K562 (cell line): ENCODE measurements around the gene SLC12A4. TPM values are rescaled to one million over a fixed set of nuclear protein-coding genes. Genes with fewer than 3 reads are reported as not detected.

Source experiments
- CREM ChIP-seq: IDR thresholded peaks from 2 replicates; pipeline ENCODE4 v1.6.1; 2014; ENCODE audit warnings: antibody characterized with exemption, low read depth
- NELFE ChIP-seq: IDR thresholded peaks from 2 replicates; pipeline ENCODE4 v1.6.1; 2011; ENCODE audit warnings: mild to moderate bottlenecking; ENCODE audit not compliant: insufficient read depth, insufficient read length
- POLR2AphosphoS5 ChIP-seq: IDR thresholded peaks from 2 replicates; pipeline ENCODE4 v1.6.1; 2011; ENCODE audit warnings: mild to moderate bottlenecking, low read depth, low read length, moderate library complexity; ENCODE audit not compliant: control insufficient read depth, insufficient read depth
- RAD51 ChIP-seq: fragments of 450-650 bp; IDR thresholded peaks from 2 replicates; pipeline ENCODE4 v1.7.1; 2016; ENCODE audit warnings: low read depth, mild to moderate bottlenecking, borderline replicate concordance
- RFX1 ChIP-seq: fragments of 450-650 bp; IDR thresholded peaks from 2 replicates; pipeline ENCODE4 v1.6.1; 2016; ENCODE audit warnings: mild to moderate bottlenecking, moderate library complexity
- polyA plus RNA-seq, 8 experiments: library from polyadenylated mRNA; depleted of rRNA in 4 of 8; stranded (reverse) in 5 of 8; unstranded in 3 of 8; fragments of >200 nt; fragmentation: Nextera tagmentation in 2 of 8; fragmentation: Illumina TruSeq in 1 of 8; extraction: Ambion mirVana in 2 of 8; extraction: Trizol in 1 of 8; gene quantifications; 2 replicates each; pipeline versions ENCODE4 v1.2.1 to v1.2.3, GENCODE V29; 2011 to 2014; ENCODE audit warnings: inconsistent platforms in 1 of 8, missing spikeins in 1 of 8
- total RNA-seq, 7 experiments: library from RNA; depleted of rRNA in 6 of 7; stranded (reverse); fragments of >200 nt in 6 of 7; fragmentation: Illumina TruSeq in 2 of 7; extraction: Trizol in 2 of 7; gene quantifications; 2 replicates each; pipeline versions ENCODE4 v1.2.1 to v1.2.3, GENCODE V29; 2011 to 2021; ENCODE audit warnings: low replicate concordance in 1 of 7
- TF ChIP-seq, protein P1 (sequence below): fragments of 450-650 bp; IDR thresholded peaks from 2 replicates; pipeline ENCODE4 v1.6.1; 2016; ENCODE audit warnings: mild to moderate bottlenecking, moderate library complexity

SLC12A4 gene
- total and polyA plus RNA-seq, 9 of the 15 experiments (the other 6 are each of a cell fraction or from before 2014, with no cell fraction given), result 0.75 to 43.5 (median 15.0) TPM

DNA sequence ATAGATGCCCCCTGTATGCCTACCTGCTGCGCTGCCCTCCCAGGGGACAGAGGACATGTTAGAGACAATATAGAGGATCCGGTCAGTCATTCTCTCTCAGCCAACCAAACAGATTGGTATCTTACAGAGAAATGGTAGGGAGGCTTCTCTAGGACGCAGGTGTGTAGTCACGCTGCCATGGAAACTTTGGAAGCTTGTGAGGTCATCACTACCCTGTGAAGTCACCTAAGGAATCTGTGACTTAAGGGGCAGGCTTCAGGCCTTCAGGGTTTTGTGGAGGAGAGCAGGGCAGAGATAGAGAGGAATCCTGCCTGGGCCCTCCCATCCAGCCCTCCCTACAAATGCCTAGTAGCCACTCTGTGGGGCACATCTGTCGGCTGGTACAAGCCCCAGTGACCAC lies 47.2 kb upstream of the SLC12A4 start, which contains the start of gene DPEP2NB (continued):
- TF ChIP-seq, protein P1, sequence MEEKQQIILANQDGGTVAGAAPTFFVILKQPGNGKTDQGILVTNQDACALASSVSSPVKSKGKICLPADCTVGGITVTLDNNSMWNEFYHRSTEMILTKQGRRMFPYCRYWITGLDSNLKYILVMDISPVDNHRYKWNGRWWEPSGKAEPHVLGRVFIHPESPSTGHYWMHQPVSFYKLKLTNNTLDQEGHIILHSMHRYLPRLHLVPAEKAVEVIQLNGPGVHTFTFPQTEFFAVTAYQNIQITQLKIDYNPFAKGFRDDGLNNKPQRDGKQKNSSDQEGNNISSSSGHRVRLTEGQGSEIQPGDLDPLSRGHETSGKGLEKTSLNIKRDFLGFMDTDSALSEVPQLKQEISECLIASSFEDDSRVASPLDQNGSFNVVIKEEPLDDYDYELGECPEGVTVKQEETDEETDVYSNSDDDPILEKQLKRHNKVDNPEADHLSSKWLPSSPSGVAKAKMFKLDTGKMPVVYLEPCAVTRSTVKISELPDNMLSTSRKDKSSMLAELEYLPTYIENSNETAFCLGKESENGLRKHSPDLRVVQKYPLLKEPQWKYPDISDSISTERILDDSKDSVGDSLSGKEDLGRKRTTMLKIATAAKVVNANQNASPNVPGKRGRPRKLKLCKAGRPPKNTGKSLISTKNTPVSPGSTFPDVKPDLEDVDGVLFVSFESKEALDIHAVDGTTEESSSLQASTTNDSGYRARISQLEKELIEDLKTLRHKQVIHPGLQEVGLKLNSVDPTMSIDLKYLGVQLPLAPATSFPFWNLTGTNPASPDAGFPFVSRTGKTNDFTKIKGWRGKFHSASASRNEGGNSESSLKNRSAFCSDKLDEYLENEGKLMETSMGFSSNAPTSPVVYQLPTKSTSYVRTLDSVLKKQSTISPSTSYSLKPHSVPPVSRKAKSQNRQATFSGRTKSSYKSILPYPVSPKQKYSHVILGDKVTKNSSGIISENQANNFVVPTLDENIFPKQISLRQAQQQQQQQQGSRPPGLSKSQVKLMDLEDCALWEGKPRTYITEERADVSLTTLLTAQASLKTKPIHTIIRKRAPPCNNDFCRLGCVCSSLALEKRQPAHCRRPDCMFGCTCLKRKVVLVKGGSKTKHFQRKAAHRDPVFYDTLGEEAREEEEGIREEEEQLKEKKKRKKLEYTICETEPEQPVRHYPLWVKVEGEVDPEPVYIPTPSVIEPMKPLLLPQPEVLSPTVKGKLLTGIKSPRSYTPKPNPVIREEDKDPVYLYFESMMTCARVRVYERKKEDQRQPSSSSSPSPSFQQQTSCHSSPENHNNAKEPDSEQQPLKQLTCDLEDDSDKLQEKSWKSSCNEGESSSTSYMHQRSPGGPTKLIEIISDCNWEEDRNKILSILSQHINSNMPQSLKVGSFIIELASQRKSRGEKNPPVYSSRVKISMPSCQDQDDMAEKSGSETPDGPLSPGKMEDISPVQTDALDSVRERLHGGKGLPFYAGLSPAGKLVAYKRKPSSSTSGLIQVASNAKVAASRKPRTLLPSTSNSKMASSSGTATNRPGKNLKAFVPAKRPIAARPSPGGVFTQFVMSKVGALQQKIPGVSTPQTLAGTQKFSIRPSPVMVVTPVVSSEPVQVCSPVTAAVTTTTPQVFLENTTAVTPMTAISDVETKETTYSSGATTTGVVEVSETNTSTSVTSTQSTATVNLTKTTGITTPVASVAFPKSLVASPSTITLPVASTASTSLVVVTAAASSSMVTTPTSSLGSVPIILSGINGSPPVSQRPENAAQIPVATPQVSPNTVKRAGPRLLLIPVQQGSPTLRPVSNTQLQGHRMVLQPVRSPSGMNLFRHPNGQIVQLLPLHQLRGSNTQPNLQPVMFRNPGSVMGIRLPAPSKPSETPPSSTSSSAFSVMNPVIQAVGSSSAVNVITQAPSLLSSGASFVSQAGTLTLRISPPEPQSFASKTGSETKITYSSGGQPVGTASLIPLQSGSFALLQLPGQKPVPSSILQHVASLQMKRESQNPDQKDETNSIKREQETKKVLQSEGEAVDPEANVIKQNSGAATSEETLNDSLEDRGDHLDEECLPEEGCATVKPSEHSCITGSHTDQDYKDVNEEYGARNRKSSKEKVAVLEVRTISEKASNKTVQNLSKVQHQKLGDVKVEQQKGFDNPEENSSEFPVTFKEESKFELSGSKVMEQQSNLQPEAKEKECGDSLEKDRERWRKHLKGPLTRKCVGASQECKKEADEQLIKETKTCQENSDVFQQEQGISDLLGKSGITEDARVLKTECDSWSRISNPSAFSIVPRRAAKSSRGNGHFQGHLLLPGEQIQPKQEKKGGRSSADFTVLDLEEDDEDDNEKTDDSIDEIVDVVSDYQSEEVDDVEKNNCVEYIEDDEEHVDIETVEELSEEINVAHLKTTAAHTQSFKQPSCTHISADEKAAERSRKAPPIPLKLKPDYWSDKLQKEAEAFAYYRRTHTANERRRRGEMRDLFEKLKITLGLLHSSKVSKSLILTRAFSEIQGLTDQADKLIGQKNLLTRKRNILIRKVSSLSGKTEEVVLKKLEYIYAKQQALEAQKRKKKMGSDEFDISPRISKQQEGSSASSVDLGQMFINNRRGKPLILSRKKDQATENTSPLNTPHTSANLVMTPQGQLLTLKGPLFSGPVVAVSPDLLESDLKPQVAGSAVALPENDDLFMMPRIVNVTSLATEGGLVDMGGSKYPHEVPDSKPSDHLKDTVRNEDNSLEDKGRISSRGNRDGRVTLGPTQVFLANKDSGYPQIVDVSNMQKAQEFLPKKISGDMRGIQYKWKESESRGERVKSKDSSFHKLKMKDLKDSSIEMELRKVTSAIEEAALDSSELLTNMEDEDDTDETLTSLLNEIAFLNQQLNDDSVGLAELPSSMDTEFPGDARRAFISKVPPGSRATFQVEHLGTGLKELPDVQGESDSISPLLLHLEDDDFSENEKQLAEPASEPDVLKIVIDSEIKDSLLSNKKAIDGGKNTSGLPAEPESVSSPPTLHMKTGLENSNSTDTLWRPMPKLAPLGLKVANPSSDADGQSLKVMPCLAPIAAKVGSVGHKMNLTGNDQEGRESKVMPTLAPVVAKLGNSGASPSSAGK, result no peak
- peak; percentile 62 for TF ChIP-seq CREM
- TF ChIP-seq NELFE, result no peak
- no peak for TF ChIP-seq RAD51
- TF ChIP-seq POLR2AphosphoS5, result no peak
- TF ChIP-seq RFX1, result peak; percentile 33; the same call in 1 of the 2 replicates
